Measurements from ENCODE around the gene CPLANE2. TPM values are rescaled to one million over a fixed set of nuclear protein-coding genes. Genes with fewer than 3 reads are reported as not detected.

The CPLANE2 gene
- total and polyA plus RNA-seq, 2 of the 4 experiments (the other 2 are of a cell fraction), result 3.2 to 5.8 TPM

DNA sequence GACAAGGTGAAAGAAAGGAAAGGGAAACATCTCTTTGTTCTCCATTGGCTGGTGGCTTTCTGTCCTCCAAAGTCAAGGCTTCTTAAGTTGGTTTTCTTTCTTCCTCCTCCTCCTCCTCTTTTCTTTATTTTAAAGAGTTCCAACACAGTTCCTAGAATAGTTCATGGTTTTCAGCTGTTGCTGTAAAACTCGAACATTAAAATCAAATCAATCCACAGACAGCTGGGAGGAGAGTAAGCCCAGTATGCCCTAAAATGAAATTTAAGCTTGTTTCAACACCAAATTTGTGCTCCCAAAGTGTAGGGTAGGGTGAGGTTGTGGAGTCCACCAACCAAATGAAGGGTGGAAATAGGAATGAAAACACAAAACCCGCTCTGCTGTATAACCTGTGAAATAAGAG, 10.5 kb upstream of the CPLANE2 start:
- Histone ChIP-seq H3K27me3 (ENCODE audit: control insufficient read depth, insufficient read depth, low read length) (no peaks in the 10 kb centered on the region), H3K79me1 (ENCODE audit: low read depth in 1 of 2, low read length in 2 of 2) (peaks cover 16 to 28% of the 10 kb centered on the region in 2 experiments), H4K20me1 (ENCODE audit: insufficient read depth, low read length) (peaks cover 8% of the 10 kb centered on the region; the same call in 1 of the 2 replicates), H3K23ac (ENCODE audit: low read depth, low read length) (no peak overlapping the region), H3K4me3 (ENCODE audit: insufficient read depth, low read depth, low read length) (no peak overlapping the region), H2AK9ac (replicated peaks; ENCODE audit: low read depth, low read length, poor library complexity) (no peak overlapping the region), H2BK15ac (ENCODE audit: low read depth, low read length) (no peak overlapping the region), H2AFZ (replicated peaks; ENCODE audit: low read length, poor library complexity) (no peak overlapping the region), H3K4me1 (ENCODE audit: control insufficient read depth, insufficient read depth, low read length) (peaks cover 17% of the 10 kb centered on the region), H4K8ac (ENCODE audit: low read depth in 2 of 2, low read length in 2 of 2) (no peak overlapping the region), H2BK5ac (ENCODE audit: low read depth, low read length, poor library complexity, severe bottlenecking) (no peak overlapping the region), H3K14ac (replicated peaks; ENCODE audit: low read depth, low read length) (no peak overlapping the region), H2AK5ac (ENCODE audit: low read depth, low read length) (no peak overlapping the region), H3K9me1 (ENCODE audit: insufficient read depth, low read length) (peaks cover 20% of the 10 kb centered on the region), H2BK120ac (ENCODE audit: low read depth, low read length) (no peak overlapping the region), H3K4ac (ENCODE audit: low read depth, low read length) (no peak overlapping the region), H3K36me3 (ENCODE audit: control insufficient read depth, insufficient read depth, low read length) (peaks cover 22% of the 10 kb centered on the region), H3K18ac (ENCODE audit: low read depth, low read length) (no peak overlapping the region), H3K9ac (ENCODE audit: low read depth, low read length) (no peak overlapping the region), H3K9me3 (ENCODE audit: control insufficient read depth, insufficient read depth, low read length) (no peaks in the 10 kb centered on the region), H3K56ac (ENCODE audit: extremely low read depth, insufficient read depth, low read length) (no peak overlapping the region), H4K91ac (ENCODE audit: insufficient read depth, low read depth, low read length) (no peak overlapping the region), H4K5ac (ENCODE audit: low read depth, low read length) (no peak overlapping the region), H3K4me2 (ENCODE audit: low read depth, low read length) (no peak overlapping the region), H2BK20ac (ENCODE audit: low read depth, low read length) (no peak overlapping the region), H3K27ac (ENCODE audit: insufficient read depth, low read length) (no peak overlapping the region)
- TF ChIP-seq, protein P1, sequence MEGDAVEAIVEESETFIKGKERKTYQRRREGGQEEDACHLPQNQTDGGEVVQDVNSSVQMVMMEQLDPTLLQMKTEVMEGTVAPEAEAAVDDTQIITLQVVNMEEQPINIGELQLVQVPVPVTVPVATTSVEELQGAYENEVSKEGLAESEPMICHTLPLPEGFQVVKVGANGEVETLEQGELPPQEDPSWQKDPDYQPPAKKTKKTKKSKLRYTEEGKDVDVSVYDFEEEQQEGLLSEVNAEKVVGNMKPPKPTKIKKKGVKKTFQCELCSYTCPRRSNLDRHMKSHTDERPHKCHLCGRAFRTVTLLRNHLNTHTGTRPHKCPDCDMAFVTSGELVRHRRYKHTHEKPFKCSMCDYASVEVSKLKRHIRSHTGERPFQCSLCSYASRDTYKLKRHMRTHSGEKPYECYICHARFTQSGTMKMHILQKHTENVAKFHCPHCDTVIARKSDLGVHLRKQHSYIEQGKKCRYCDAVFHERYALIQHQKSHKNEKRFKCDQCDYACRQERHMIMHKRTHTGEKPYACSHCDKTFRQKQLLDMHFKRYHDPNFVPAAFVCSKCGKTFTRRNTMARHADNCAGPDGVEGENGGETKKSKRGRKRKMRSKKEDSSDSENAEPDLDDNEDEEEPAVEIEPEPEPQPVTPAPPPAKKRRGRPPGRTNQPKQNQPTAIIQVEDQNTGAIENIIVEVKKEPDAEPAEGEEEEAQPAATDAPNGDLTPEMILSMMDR (conservative IDR thresholded peaks at IDR 0.05; ENCODE audit: low read depth, low read length), result no peak
- TF ChIP-seq, protein P2, sequence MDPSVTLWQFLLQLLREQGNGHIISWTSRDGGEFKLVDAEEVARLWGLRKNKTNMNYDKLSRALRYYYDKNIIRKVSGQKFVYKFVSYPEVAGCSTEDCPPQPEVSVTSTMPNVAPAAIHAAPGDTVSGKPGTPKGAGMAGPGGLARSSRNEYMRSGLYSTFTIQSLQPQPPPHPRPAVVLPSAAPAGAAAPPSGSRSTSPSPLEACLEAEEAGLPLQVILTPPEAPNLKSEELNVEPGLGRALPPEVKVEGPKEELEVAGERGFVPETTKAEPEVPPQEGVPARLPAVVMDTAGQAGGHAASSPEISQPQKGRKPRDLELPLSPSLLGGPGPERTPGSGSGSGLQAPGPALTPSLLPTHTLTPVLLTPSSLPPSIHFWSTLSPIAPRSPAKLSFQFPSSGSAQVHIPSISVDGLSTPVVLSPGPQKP (IDR thresholded peaks at IDR 0.05; ENCODE audit: borderline replicate concordance, low read depth, low read length), result no peak
- TF ChIP-seq POLR2A (IDR thresholded peaks at IDR 0.05; ENCODE audit: low read depth, low read length), result no peak
- TF ChIP-seq CHD1 (IDR thresholded peaks at IDR 0.05; ENCODE audit: low read depth, low read length), result no peak
- no peak for TF ChIP-seq FOS (IDR thresholded peaks at IDR 0.05; ENCODE audit: low read depth, low read length)
- TF ChIP-seq, protein P3, sequence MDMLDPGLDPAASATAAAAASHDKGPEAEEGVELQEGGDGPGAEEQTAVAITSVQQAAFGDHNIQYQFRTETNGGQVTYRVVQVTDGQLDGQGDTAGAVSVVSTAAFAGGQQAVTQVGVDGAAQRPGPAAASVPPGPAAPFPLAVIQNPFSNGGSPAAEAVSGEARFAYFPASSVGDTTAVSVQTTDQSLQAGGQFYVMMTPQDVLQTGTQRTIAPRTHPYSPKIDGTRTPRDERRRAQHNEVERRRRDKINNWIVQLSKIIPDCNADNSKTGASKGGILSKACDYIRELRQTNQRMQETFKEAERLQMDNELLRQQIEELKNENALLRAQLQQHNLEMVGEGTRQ (IDR thresholded peaks at IDR 0.05; ENCODE audit: low read depth, low read length), result no peak
- no peak for TF ChIP-seq BHLHE40 (IDR thresholded peaks at IDR 0.05; ENCODE audit: low read depth, low read length)
- TF ChIP-seq RAD21 (IDR thresholded peaks at IDR 0.05; ENCODE audit: low read length), result no peak
- DNase-seq, result no peak
- no TSS peak for BruUV-seq (replicated peaks)
- dilution Hi-C loops (cut with HindIII; ENCODE audit: low sequenced_read_pairs, unreplicated experiment) (no loop called here), in situ Hi-C loops (cut with MboI; ENCODE audit: low sequenced_read_pairs) (no loop called here), intact Hi-C loops (cut with micrococcal nuclease) (no loop called here)
- 100% methylated on average over 1 of the region's 2 CpGs; no CpG with 5 or more reads in 1 of the 2 experiments for WGBS, 2 experiments (ENCODE audit: extremely low coverage in 2 of 2, insufficient read length in 1 of 2)
- ATAC-seq (ENCODE audit: low read depth), result no peak
- POLR2A ChIA-PET (ENCODE audit: unreplicated experiment), result no interaction called here
- CTCF ChIA-PET, result interaction anchor here (0.6 to 1.2 kb wide), 3 partner anchors 11 to 234 kb away, joined by 3 to 8 read pairs (median 3); partner anchors contain the start of gene CPLANE2

All from IMR-90 (cell line).